ENCODE measurements around the gene CCDC81. TPM values are rescaled to one million over a fixed set of nuclear protein-coding genes. Genes with fewer than 3 reads are reported as not detected.
"Not testable (repeated sequence)": the region's sequence is repeated elsewhere in the genome, so short reads cannot be mapped to it uniquely, and the experiment has no call there.

The CCDC81 gene
- total RNA-seq, 2 experiments from 2014 or later: 0.83 TPM

- Mint-ChIP-seq H3K36me3 (ENCODE audit: low read depth) (no peaks in the 10 kb centered on the region), H3K27ac (no peak overlapping the region), H3K4me1 (ENCODE audit: low read depth) (peaks cover 5% of the 10 kb centered on the region), H3K27me3 (no peaks in the 10 kb centered on the region), H3K9me3 (no peaks in the 10 kb centered on the region), H3K4me3 (no peak overlapping the region)
- DNase-seq: peak; percentile 33
- no peak for TF ChIP-seq CTCF (IDR thresholded peaks at IDR 0.05)
- ChIA-PET POLR2A (interaction anchor here (0.6 kb wide), 1 partner anchor 21 kb away, joined by 3 read pairs; no protein-coding TSS in a partner anchor), CTCF (interaction anchor here (0.6 to 1.6 kb wide), 10 partner anchors 10 to 789 kb away, joined by 3 read pairs; partner anchors contain the start of gene CCDC83)
- intact Hi-C loops (cut with micrococcal nuclease): no loop called here
- peak; percentile 82 for ATAC-seq
Measured at GRCh38 chr11:86418917-86419316, 44.2 kb downstream of the CCDC81 start.

GRCh38 chr11:86421946-86422345, 47.3 kb downstream of the CCDC81 start:
- CTCF ChIA-PET: no interaction called here
- DNase-seq (no peak), ATAC-seq (no peak)
- peaks cover 5% of the 10 kb centered on the region for H3K4me1 Mint-ChIP-seq (ENCODE audit: low read depth)
- H3K27ac Mint-ChIP-seq: no peak overlapping the region
- no peaks in the 10 kb centered on the region for H3K27me3 Mint-ChIP-seq
- TF ChIP-seq CTCF (IDR thresholded peaks at IDR 0.05): no peak
- H3K9me3 Mint-ChIP-seq: peaks cover 5% of the 10 kb centered on the region
- intact Hi-C loops (cut with micrococcal nuclease): loop anchor here (10.0 kb wide), 1 partner anchor 557 kb away; no protein-coding TSS in a partner anchor
- POLR2A ChIA-PET: no interaction called here
- H3K36me3 Mint-ChIP-seq (ENCODE audit: low read depth): peaks cover 1% of the 10 kb centered on the region
- no peak overlapping the region for H3K4me3 Mint-ChIP-seq

DNA sequence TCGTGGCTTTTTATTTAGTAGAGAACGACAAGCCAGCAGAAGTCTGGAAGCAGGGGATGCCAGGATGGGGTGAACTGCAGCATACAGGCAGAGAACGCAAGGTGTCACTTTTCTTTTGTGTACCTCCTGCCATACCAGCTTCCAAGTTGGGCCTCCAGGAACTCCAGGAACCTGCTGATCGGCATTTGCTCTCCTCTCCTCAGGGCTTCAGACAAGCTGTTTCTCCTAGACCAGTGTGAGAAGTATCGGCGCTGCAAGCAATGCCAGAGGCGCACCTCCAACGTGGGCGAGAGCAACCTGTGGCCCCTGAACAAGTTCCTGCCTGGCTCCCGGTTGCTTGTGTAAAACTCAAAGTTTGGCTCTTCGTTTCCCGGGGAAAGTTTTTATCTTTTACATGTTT, 47.7 kb downstream of the CCDC81 start:
- no peak for ATAC-seq
- H3K36me3 Mint-ChIP-seq (ENCODE audit: low read depth): peaks cover 1% of the 10 kb centered on the region
- no peak overlapping the region for H3K4me3 Mint-ChIP-seq
- H3K27me3 Mint-ChIP-seq: no peaks in the 10 kb centered on the region
- CTCF ChIA-PET: no interaction called here
- H3K4me1 Mint-ChIP-seq (ENCODE audit: low read depth): peaks cover 5% of the 10 kb centered on the region
- H3K27ac Mint-ChIP-seq: no peak overlapping the region
- POLR2A ChIA-PET: interaction anchor here (0.7 kb wide), 1 partner anchor 31 kb away, joined by 3 read pairs; no protein-coding TSS in a partner anchor
- intact Hi-C loops (cut with micrococcal nuclease): loop anchor here (10.0 kb wide), 1 partner anchor 558 kb away; no protein-coding TSS in a partner anchor
- H3K9me3 Mint-ChIP-seq: peaks cover 5% of the 10 kb centered on the region
- TF ChIP-seq CTCF (IDR thresholded peaks at IDR 0.05): no peak
- no peak for DNase-seq

- H3K27me3 Mint-ChIP-seq; POLR2A ChIA-PET; H3K9me3 Mint-ChIP-seq; ATAC-seq; CTCF ChIA-PET; H3K4me1 Mint-ChIP-seq (ENCODE audit: low read depth); DNase-seq; H3K4me3 Mint-ChIP-seq; H3K27ac Mint-ChIP-seq; H3K36me3 Mint-ChIP-seq (ENCODE audit: low read depth): not testable (repeated sequence)
- intact Hi-C loops (cut with micrococcal nuclease): loop anchor here (10.0 kb wide), 1 partner anchor 559 kb away; no protein-coding TSS in a partner anchor
Measured at GRCh38 chr11:86423488-86423887, 48.8 kb downstream of the CCDC81 start.

DNA sequence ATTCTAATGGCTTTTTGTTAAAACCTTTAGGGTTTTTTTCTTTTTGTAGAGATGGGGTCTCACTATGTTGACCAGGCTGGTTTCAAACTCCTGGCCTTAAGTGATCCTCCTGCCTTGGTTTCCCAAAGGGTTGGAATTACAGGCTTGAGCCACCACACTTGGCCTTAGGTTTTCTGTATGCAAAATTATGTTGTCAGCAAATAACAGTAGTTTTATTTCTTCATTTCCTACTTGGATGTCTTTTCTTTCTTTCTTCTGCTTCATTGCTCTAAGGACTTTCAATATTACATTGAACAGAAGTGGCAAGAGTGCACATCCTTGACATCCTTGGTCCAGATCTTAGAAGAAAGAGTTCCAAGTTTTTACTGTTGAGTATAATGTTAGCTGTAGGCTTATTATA, 52.8 kb downstream of the CCDC81 start:
- Mint-ChIP-seq H3K4me1 (ENCODE audit: low read depth) (no peaks in the 10 kb centered on the region), H3K27ac (no peak overlapping the region), H3K4me3 (no peak overlapping the region), H3K36me3 (ENCODE audit: low read depth) (peaks cover 3% of the 10 kb centered on the region), H3K27me3 (no peaks in the 10 kb centered on the region), H3K9me3 (peaks cover 5% of the 10 kb centered on the region)
- ATAC-seq: no peak
- no peak for TF ChIP-seq CTCF (IDR thresholded peaks at IDR 0.05)
- DNase-seq: no peak
- CTCF ChIA-PET: no interaction called here
- intact Hi-C loops (cut with micrococcal nuclease): loop anchor here (10.0 kb wide), 1 partner anchor 563 kb away; no protein-coding TSS in a partner anchor
- POLR2A ChIA-PET: no interaction called here

Data from activated CD8-positive, alpha-beta T cell treated with anti-CD3 and anti-CD28 coated beads for 36 hours (primary cell).